Activated CD4-positive, alpha-beta T cell treated with anti-CD3 and anti-CD28 coated beads for 36 hours (primary cell): ENCODE results near the gene ATAD3C. TPM values are rescaled to one million over a fixed set of nuclear protein-coding genes. Genes with fewer than 3 reads are reported as not detected.
"Not testable (repeated sequence)": the region's sequence is repeated elsewhere in the genome, so short reads cannot be mapped to it uniquely, and the experiment has no call there.

Experiments used
- ATAC-seq: fragments of 200-7000 bp; cut with Tn5 transposase; one replicate; pipeline ENCODE4 v1.10.0; 2021; ENCODE audit warnings: mild to moderate bottlenecking, moderate library complexity
- CTCF ChIA-PET: fragments of 350-600 bp; sonication (Branson Sonifier 250); formaldehyde crosslinking; loops from one replicate; lab custom pipeline; 2021; ENCODE audit warnings: antibody characterized with exemption; lab: Charles Lee
- POLR2A ChIA-PET: fragments of 350-600 bp; sonication (Branson Sonifier 250); formaldehyde crosslinking; loops from one replicate; lab custom pipeline; 2021; ENCODE audit warnings: antibody characterized with exemption, inconsistent platforms; lab: Charles Lee
- DNase-seq: peaks from one replicate; pipeline ENCODE4 v3.0.0-alpha.2; 2020
- H3K27ac Mint-ChIP-seq: one replicate; pipeline ENCODE4 v1.8.0; 2021; ENCODE audit warnings: mixed read lengths
- H3K27me3 Mint-ChIP-seq: one replicate; pipeline ENCODE4 v1.8.0; 2021; ENCODE audit warnings: mixed read lengths
- H3K36me3 Mint-ChIP-seq: one replicate; pipeline ENCODE4 v1.8.0; 2021; ENCODE audit warnings: low read depth, mixed read lengths
- H3K4me1 Mint-ChIP-seq: one replicate; pipeline ENCODE4 v1.8.0; 2021; ENCODE audit warnings: mixed read lengths
- H3K4me3 Mint-ChIP-seq: one replicate; pipeline ENCODE4 v1.8.0; 2021; ENCODE audit warnings: mild to moderate bottlenecking, moderate library complexity, mixed read lengths
- H3K9me3 Mint-ChIP-seq: one replicate; pipeline ENCODE4 v1.8.0; 2021; ENCODE audit warnings: low read depth, mixed read lengths
- intact Hi-C, 2 experiments: fragments of 100-400 bp; cut with DNase I in 1 of 2; cut with micrococcal nuclease in 1 of 2; formaldehyde crosslinking; loops; one replicate each; pipeline versions ENCODE4 v1.14.2 to v1.15.1; 2022 to 2024; cut with DNase I, micrococcal nuclease
- total RNA-seq, 2 experiments: library from RNA; stranded (reverse); gene quantifications; one replicate each; pipeline ENCODE4 v1.2.3, GENCODE V29; 2021

Gene ATAD3C
- total RNA-seq, 2 experiments from 2014 or later = 0.30 to 0.39 TPM

DNA sequence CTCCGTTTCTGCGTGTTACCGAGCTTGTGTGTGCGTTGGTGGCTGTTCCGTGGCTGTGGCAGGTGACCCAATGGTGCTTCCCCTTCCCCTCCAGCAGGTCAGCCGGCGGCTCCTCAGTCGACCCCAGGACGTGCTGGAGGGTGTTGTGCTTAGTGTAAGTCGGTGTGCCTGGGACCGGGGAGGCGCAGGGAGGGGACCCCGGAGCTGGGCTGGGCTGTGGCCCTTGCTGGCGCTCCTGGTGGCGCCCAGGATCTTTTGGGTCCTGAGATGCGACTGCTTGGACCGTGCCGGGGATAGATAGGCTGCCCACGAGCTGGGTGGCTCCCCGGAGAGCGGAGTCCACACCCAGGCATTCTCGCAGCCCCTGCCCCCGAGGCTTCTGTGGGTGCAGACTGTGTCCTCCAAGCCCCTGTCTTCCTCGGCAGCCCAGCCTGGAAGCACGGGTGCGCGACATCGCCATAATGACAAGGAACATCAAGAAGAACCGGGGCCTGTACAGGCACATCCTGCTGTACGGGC is 5.9 kb downstream of the ATAD3C start:
- Mint-ChIP-seq H3K27me3 (no peaks in the 10 kb centered on the region), H3K4me1 (no peaks in the 10 kb centered on the region), H3K27ac (no peak overlapping the region), H3K4me3 (no peak overlapping the region), H3K9me3 (no peaks in the 10 kb centered on the region), H3K36me3 (no peaks in the 10 kb centered on the region)
- intact Hi-C loops = no loop called here
- ATAC-seq = no peak
- no peak for DNase-seq
- POLR2A ChIA-PET = no interaction called here
- CTCF ChIA-PET = interaction anchor here (0.7 kb wide), 1 partner anchor 42 kb away, joined by 3 read pairs; no protein-coding TSS in a partner anchor

DNA sequence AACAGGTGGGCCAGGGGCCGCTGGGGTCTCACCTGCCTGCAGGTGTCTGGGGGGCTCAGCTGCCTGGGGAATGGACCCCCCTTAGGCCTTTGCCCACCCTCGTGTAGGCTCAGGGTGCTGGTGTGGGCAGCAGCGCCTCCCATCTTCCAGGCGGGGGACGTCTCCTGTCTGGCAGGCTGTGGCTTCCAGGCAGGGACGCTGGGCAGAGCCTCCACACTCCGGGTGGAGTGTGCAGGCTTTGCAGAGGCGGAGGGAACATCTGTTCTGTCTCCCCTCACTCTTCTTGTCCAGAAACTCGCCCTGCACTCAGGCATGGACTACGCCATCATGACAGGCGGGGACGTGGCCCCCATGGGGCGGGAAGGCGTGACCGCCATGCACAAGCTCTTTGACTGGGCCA is 6.4 kb downstream of the ATAD3C start:
- intact Hi-C loops, H3K36me3 Mint-ChIP-seq, H3K4me1 Mint-ChIP-seq, CTCF ChIA-PET, H3K27me3 Mint-ChIP-seq, H3K4me3 Mint-ChIP-seq, DNase-seq, H3K27ac Mint-ChIP-seq, ATAC-seq, POLR2A ChIA-PET, H3K9me3 Mint-ChIP-seq: not testable (repeated sequence)

DNA sequence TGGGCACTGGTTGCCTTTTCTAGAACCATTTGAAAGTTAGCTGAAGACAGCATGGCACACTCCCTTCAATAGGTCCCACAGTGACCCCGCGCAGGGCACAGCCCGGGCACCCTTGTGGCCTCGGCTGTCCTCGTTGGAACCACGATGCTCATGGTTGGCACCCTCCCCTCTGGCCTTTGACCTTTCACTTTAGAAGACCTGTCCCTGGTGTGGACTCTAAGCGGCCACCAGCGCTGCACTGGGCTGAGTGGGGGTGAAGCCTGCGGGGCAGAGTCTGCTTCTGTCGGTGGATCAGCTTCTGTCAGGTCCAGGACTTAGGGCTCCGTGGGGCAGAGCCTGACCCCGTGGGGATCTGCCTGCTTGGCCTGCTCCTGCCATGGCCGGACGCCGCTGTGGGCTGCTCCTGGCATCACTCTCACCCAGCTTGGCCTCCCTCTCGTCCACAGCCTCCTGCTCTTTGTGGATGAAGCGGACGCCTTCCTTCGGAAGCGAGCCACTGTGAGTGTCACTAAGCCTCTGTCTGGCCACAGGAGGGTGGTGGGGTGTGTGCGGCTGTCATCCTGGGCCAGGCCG is 7.3 kb downstream of the ATAD3C start:
- H3K36me3 Mint-ChIP-seq, DNase-seq, H3K4me1 Mint-ChIP-seq, H3K27ac Mint-ChIP-seq, CTCF ChIA-PET, H3K9me3 Mint-ChIP-seq, intact Hi-C loops, ATAC-seq, H3K27me3 Mint-ChIP-seq, POLR2A ChIA-PET, H3K4me3 Mint-ChIP-seq: not testable (repeated sequence)

DNA sequence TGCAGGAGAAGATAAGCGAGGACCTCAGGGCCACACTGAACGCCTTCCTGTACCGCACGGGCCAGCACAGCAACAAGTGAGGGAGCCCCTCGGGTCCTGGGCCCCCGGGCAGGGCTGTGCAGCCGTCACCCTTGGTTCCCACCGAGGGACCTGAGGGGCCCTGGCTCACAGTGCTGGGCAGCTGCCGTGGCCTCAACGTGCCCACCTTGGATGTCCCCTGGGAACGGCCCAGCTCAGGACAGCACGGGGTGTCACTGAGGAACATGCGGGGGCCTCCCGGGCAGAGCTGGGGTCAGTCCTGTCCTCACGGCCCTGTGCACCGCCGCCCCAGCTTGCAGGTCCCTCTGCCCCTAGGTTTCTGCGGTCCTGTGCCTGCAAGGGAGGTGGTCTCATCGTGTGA is 9.7 kb downstream of the ATAD3C start:
- POLR2A ChIA-PET, H3K27ac Mint-ChIP-seq, ATAC-seq, H3K36me3 Mint-ChIP-seq, intact Hi-C loops, H3K4me1 Mint-ChIP-seq, H3K27me3 Mint-ChIP-seq, DNase-seq, CTCF ChIA-PET, H3K9me3 Mint-ChIP-seq, H3K4me3 Mint-ChIP-seq: not testable (repeated sequence)

DNA sequence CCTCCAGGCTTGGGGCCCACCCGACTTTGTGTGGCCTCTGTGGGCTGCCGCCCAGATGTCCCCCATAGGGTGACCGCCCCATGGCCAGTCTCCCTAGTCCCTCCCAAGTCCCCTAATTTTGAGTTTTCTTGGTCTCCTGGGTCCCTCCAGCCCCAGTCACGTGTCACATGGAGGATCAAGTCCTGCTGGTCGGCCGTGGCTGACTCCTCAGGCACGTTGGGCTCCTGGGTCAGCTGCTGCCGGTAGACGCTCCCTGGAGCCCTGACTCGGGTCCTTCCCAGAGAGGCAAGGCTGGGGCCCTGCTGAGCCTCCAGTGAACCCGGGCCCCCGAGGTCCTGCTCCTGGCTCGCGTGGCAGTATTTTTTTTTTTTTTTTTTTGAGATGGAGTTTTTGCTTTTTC is 10.2 kb downstream of the ATAD3C start:
- H3K9me3 Mint-ChIP-seq, H3K27ac Mint-ChIP-seq, H3K4me1 Mint-ChIP-seq, ATAC-seq, intact Hi-C loops, H3K27me3 Mint-ChIP-seq, H3K4me3 Mint-ChIP-seq, POLR2A ChIA-PET, H3K36me3 Mint-ChIP-seq, DNase-seq, CTCF ChIA-PET: not testable (repeated sequence)

DNA sequence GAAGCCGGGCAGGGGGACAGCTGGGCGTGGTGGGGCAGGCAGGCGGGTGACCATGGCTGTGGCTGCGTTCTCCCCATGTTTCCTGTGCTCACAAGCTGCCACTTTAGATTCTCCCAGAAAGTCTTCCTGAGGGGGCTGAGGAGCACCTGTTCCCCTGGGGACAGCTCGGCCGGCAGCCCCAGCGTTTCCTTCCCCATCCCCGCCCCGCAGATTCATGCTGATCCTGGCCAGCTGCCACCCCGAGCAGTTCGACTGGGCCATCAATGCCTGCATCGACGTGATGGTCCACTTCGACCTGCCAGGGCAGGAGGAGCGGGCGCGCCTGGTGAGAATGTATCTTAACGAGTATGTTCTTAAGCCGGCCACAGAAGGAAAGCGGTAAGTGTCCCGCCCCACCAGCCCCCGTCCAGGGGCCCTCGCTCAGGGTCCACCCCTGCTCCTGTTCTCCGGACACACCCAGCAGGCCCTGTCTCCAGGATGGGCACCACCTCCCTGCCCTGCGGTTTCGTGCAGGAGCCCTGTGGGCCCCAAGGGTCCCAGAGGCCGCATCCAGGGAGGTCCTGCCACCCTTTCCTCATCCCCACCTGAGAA is 11.1 kb downstream of the ATAD3C start:
- Mint-ChIP-seq H3K4me1 (no peaks in the 10 kb centered on the region), H3K4me3 (no peak overlapping the region), H3K9me3 (no peaks in the 10 kb centered on the region)

DNA sequence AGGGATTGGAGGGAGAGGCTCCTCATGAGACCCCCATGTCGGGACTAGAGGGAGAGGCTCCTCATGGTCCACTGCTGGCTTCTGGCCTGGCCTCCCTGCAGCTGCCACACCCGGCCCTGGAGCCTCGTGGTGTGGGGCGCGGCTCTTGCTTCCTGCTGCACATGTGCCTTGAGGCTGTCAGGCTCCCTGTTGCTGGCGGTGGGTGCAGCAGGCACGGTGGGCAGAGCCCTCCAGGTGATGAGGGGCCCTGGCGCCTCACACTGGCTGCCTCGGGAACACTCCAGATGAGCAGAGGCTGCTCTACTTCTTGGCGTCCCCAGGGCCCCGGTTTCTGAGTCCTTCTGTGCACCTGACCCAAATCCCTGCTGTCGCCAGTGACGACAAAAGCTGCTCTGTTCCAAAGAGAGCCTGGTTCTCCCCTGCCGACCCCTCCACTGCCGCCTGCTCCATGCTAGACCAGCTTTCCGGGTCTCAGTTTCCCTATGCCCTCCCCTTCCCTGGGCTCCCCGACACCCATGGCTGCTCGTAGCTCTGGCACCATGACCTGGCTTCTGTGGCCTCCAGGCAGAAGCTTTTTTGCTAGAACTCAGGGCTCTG is 12.3 kb downstream of the ATAD3C start:
- CTCF ChIA-PET = no interaction called here
- no peak for DNase-seq

More for the DNA sequence above, 11.1 kb downstream of the ATAD3C start:
- ChIA-PET POLR2A (no interaction called here), CTCF (no interaction called here)
- Mint-ChIP-seq H3K27me3 (peaks cover 2% of the 10 kb centered on the region), H3K27ac (no peak overlapping the region), H3K36me3 (no peaks in the 10 kb centered on the region)
- no peak for DNase-seq
- intact Hi-C loops = no loop called here
- no peak for ATAC-seq

DNA sequence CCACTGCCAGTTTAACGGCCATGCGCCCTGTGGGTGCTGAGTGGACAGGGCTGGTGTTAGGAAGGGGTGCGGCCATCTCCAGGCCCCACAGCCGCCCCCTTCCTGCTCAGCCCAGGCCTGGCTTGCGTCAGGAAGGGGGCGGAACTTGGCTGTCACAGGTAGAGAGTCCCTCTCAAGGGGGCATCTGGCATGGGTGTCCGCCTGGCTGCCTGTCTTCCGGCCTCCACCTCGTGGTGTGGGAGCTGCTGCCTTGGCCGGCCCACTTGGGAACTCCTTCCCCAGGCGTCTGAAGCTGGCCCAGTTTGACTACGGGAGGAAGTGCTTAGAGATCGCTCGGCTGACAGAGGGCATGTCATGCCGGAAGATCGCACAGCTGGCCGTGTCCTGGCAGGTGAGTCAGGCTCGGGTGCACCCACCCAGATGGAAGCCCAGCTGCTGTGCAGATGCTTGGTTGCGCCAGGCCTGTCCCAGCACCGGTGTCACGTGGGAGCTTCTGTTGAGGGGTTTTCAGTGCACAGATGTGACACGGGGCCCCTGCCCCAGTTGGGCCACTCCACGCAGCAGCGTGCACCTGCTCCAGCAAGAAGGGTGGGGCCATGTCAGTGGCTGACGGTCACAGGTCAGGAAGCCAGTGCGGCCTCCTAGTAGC is 13.0 kb downstream of the ATAD3C start:
- Mint-ChIP-seq H3K36me3 (no peaks in the 10 kb centered on the region), H3K27ac (no peak overlapping the region), H3K4me3 (peak overlapping the region; percentile 12), H3K4me1 (no peaks in the 10 kb centered on the region), H3K9me3 (no peaks in the 10 kb centered on the region), H3K27me3 (peaks cover 5% of the 10 kb centered on the region)
- DNase-seq (no peak), ATAC-seq (no peak)
- intact Hi-C loops = no loop called here
- ChIA-PET POLR2A (no interaction called here), CTCF (no interaction called here)

More for the DNA sequence above, 12.3 kb downstream of the ATAD3C start:
- Mint-ChIP-seq H3K4me3 (no peak overlapping the region), H3K36me3 (no peaks in the 10 kb centered on the region), H3K27me3 (peaks cover 5% of the 10 kb centered on the region), H3K4me1 (no peaks in the 10 kb centered on the region), H3K9me3 (no peaks in the 10 kb centered on the region), H3K27ac (no peak overlapping the region)
- no peak for ATAC-seq
- POLR2A ChIA-PET = no interaction called here
- intact Hi-C loops = no loop called here

DNA sequence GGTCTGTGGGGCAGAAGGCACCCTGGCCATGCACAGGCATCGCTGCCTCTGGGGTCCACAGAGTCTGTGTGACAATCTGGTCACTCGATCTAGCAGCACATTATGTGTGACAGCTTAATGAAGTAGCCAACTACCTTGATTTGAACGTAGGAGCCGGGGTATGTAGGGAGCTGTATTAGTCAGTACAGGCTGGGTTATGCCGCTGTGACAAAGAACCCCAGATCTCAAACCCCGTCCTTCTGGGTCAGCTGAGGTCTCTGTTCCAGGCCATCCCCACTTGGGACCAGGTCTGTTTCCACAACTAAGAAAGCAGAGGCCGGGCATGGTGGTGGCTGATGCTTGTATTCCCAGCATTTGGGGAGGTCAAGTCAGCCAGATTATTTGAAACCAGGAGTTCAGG is 13.8 kb downstream of the ATAD3C start:
- Mint-ChIP-seq H3K4me1 (no peaks in the 10 kb centered on the region), H3K27me3 (peaks cover 5% of the 10 kb centered on the region), H3K36me3 (no peaks in the 10 kb centered on the region), H3K4me3 (no peak overlapping the region), H3K9me3 (no peaks in the 10 kb centered on the region), H3K27ac (no peak overlapping the region)
- intact Hi-C loops = no loop called here
- ATAC-seq = no peak
- CTCF ChIA-PET = interaction anchor here (0.6 kb wide), 1 partner anchor 63 kb away, joined by 3 read pairs; no protein-coding TSS in a partner anchor
- no peak for DNase-seq
- POLR2A ChIA-PET = no interaction called here

DNA sequence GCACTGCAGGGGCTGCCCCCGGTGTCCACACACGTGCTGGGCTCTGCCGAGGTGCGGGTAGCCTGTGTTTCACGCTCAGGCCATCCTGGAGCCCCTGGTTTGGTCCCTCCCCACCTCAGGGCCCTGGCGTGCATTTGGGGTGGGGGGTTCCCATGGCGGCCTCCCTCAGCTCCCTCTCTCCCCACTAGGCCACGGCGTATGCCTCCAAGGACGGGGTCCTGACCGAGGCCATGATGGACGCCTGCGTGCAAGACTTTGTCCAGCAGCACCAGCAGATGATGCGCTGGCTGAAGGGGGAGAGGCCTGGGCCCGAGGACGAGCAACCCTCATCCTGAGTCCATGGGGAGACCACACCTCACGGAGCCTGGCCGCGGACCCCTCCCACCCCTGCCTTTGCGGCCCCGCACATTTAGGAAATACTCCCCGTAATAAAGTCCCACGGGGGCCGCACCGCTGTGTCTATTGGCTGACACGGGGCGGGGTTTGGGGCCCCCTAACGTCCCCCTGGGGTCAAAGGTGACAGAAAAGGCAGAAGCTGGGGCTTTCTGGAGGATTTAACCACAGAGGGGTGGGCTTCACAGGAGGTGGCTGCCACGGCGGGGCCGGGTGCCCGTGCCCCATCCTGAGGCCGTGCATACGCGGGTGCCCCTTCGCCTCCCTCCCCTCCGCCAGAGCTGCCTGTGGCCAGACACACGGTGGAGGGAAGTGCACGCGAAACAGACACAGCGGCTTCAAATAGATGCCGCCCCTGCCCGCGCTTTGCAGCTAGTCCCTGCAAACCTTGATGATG is 18.9 kb downstream of the ATAD3C start:
- POLR2A ChIA-PET = interaction anchor here (0.6 kb wide), 1 partner anchor 84 kb away, joined by 5 read pairs; no protein-coding TSS in a partner anchor
- H3K27ac Mint-ChIP-seq, ATAC-seq, intact Hi-C loops, H3K4me3 Mint-ChIP-seq, DNase-seq, H3K36me3 Mint-ChIP-seq, H3K9me3 Mint-ChIP-seq, CTCF ChIA-PET, H3K27me3 Mint-ChIP-seq: not testable (repeated sequence)
- H3K4me1 Mint-ChIP-seq = peaks cover 16% of the 10 kb centered on the region
